Measurements from ENCODE around the gene PGM2.
"Not testable (repeated sequence)": the region's sequence is repeated elsewhere in the genome, so short reads cannot be mapped to it uniquely, and the experiment has no call there.

Gene PGM2

DNA sequence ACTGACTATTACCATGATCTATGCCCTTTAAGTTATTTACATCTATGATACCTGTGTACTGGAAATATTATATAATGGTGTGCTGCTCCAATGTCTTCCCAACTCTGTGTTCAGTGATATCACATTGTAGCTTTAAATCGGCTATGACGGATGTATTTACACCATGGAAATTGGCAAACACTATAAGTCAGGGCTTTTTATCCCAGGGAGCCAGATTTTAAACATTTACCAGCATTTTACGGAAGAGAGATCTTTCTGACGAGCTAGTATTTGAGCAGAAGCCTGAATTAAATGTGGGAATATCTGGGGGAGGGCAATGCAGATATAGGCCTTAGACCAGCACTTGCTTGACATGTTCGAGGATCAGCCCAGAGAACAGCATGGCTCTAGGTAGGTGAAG lies 7.7 kb upstream of the PGM2 start:
- no peak for DNase-seq (ENCODE audit: low read depth in 2 of 2)

DNA sequence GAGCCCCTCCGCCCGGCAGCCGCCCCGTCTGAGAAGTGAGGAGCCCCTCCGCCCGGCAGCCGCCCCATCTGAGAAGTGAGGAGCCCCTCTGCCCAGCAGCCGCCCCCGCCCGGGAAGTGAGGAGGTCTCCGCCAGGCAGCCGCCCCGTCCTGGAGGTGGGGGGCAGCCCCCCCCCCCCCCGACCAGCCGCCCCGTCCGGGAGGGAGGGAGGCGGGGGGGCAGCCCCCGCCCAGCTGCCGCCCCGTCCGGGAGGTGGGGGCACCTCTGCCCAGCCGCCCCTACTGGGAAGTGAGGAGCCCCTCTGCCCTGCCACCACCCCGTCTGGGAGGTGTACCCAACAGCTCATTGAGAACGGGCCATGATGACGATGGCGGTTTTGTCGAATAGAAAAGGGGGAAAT lies 6.0 kb upstream of the PGM2 start:
- not testable (repeated sequence) for DNase-seq (ENCODE audit: low read depth in 2 of 2)

DNA sequence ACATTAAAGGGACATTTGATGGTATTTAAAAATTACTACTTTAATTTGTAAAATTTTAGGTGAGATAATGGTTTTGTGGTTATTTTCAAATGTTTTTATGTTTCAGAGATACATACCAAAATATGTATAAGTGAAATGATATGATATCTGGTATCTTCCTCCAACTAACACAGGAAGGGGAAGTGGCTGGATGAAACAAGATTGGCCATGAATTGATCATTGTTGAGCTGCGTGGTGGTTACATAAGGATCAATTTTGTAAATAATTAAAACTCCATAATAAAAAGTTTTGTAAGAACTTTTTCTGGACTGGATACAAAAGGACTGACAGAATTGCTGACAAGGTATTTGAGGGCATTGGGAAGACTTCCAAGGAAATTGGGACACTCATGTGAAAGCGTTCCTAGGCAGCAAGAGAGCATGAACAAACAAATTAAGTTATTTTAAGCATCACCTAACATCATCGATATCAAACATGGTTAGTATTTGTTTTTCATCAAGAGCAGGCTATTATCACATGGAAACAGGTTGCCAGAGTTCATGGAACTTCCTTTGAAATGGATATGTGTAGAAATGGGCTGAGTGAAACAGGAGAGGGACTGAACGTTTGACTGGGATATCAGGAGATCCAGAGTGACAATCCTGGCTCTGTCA lies 4.4 kb upstream of the PGM2 start:
- DNase-seq (ENCODE audit: low read depth in 2 of 2), result no peak

DNA sequence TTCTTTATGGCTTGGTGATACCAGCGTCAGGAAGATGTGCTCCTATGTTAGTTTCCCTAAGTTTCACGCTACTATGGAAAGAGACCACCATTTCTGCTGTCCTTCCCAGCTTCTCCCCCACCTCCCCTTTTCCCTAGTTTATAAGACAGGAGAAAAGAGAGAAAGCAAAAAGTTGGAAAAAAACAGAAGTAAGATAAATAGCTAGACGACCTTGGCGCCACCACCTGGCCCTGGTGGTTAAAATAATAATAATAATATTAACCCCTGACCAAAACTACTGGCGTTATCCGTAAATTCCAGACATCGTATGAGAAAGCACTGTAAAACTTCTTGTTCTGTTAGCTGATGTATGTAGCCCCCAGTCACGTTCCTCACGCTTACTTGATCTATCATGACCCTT lies 985 bp upstream of the PGM2 start:
- not testable (repeated sequence) for DNase-seq (ENCODE audit: low read depth in 2 of 2)

DNA sequence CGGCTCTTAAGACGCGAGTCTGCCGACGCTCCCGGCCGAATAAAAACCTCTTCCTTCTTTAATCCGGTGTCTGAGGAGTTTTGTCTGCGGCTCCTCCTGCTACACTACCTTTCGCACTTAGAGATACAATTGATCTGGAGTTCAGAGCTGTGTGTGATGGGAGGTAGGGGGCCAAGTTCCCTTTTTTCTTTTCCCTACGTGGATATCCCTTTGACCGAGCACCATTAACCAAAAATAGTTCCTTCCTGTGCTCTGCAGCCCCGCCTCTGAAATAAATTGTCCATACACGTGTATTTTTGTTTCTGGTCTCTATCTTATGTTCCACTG lies 555 bp upstream of the PGM2 start:
- DNase-seq (ENCODE audit: low read depth in 2 of 2), result no peak

DNA sequence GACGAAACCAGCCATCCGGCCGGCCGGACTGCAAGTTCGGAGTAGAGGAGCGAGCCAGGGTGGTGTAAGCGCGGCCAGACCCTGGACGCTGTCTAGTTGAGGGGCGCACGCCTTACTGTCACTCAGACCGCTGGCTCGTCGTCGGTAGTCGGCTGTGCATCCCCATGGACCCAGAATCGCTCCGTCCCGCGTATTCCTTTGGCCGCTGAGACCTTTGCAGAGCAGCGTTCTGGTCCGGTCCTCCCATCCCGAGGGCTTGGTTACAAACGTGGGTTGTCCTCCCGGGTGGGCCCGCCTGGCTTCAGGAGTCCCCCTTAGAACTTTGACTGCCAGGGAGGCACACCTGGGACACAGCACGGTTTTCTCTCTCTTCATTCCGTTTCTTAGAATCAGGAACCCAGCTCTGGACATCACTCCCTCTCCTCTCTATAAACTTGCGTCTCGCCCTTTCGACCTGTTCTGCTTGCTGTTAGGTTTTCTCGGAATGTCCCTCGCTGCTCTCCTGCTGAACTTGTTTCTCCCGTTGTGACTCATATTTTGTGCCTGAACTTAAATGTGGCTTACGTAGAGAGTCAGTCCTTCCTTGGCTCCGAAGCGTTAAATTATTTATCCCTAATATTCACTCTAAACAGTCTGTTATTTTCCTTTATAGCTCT lies 672 bp downstream of the PGM2 start:
- no peak for DNase-seq (ENCODE audit: low read depth in 2 of 2)

DNA sequence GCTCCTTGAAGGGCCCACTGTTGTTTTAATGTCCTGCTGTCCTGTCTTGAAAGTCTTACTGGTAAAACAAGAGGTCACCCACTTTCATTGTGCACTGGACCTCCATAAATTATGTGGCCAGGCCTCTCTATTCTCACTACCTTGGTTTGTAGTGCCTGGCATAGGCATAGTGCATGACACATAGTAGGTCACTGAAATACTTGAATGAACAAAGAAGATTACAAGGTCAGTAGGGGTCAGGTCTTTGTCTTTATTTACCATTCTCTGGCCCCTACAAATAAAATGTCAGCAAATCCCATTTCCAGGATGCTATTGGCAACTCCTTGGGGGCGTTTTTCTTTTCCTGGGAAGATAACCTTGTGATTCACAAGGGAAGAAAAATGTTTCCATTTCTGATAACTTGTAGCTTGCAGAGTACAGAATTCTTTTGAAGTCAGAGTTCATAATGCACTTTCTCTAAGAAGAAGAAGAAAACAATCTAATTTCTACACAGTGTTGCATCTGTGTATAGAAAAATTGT lies 1.4 kb downstream of the PGM2 start:
- no peak for DNase-seq (ENCODE audit: low read depth in 2 of 2)

DNA sequence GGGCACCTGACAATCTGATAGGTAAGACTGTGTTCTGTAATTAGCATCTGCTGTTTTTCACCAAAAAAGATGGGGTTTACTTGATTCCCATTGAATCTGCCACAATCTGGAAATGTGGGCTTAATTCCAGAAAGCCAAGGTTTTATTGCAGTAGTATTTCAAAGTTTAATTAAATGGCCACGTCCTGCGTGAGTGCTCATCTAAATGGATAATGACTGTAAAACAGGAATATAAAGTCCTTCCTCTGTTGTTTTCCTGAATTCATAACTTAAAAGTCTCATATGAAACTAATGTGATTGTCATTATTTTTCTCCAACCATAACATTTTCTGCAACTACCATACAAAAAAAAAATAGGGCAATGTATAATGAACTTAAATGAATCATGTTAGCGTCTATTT lies 2.4 kb downstream of the PGM2 start:
- DNase-seq (ENCODE audit: low read depth in 2 of 2), result no peak

DNA sequence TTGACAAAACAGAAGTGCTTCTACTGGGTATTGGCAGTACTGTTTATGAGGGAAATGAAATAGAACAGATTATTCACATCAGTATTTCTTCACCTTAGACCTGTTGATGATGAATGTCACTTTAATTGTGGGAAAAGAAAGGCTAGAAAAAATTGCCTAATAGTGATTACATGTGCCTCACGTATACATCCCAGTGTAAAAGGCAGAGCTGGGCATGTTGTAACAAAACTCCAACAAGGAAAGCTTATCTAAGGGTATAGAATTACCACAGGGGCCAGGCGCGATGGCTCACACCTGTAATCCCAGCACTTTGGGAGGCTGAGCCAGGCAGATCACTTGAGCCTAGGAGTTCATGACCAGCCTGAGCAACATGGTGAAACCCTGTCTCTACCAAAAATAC lies 4.2 kb downstream of the PGM2 start:
- no peak for DNase-seq (ENCODE audit: low read depth in 2 of 2)

DNA sequence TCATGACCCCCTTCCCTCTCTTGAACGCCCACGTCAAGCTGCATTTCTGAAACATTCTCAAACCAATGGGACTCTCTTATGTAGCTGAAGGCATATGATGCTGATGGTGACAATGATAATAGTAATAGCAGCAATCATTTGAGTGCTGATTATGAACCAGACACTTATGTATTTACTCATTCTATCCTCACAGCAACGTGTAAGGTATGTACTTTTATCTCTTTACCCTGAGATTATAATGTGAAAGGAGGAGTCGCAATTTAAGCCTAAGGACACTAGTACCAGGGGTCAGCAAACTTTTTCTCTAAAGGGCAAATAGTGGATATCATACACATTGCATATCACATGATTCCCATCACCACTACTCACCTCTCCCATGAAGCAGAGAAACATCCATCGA lies 8.5 kb downstream of the PGM2 start:
- DNase-seq (ENCODE audit: low read depth in 2 of 2), result no peak

DNA sequence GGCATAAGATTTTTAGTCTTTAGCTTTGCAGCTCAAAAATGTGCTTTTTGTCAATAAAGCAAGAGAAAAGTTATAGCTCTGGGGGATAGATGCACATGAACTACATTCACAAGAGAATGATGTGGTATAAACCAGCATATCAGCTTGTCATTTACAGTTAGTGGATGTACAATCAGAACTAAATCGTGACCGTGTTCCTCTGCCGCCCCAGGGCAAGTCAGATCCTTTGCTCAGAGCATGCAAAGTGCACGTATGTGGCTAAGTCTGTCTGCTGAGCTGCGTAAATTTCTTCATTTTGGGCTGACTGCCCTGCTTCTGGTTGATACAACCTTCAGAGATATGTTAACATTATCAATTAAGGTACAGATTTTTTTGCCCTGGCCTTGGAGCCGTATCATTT lies 9.3 kb downstream of the PGM2 start:
- DNase-seq (ENCODE audit: low read depth in 2 of 2), result no peak

DNA sequence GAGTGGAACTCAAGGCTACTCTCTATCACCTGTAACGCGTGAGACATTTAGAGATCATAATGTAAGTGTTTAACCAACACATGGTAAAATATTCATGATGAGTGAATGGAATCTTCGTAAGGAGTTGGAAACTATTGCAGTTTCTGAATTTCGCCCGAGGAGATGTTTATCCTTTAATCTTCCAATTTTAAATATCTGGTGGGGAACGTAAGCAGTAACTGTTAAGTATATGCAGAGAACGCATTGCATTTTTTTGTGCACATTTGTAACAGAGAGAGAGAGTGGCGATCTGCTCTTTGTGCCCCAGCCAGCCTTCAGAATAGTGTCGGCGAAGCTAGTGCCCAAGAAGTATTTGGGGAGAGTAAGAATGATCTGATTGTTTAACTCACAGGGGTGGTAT lies 9.8 kb downstream of the PGM2 start:
- DNase-seq (ENCODE audit: low read depth in 2 of 2), result no peak

DNA sequence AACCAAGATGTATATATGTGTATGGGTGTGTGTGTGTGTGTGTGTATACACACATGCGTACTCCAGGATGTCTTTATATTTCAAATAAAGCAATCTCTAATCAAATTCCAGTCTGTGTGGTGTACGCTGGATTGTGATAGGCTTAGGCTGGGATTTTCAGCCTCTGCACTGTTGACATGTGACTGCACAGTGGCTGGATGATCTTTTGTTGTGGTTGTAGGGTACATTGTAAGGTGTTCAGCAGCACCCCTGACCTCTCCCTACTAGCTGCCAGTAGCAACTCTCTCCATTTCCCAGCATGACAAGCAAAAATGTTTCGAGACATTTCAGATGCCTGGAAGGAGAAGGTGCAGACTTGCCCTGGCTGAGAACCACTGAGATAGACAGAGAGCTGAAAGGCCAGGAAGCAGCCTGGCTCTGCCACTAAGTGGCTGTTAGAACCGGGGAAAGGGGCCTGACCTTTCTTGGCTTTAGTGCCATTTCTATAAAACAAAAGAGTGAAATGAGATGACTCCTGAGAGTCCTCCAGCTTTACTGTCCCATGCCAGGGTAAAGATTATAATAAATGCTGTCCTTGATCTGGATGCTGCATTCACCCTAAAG lies 10.5 kb downstream of the PGM2 start:
- no peak for DNase-seq (ENCODE audit: low read depth in 2 of 2)

DNA sequence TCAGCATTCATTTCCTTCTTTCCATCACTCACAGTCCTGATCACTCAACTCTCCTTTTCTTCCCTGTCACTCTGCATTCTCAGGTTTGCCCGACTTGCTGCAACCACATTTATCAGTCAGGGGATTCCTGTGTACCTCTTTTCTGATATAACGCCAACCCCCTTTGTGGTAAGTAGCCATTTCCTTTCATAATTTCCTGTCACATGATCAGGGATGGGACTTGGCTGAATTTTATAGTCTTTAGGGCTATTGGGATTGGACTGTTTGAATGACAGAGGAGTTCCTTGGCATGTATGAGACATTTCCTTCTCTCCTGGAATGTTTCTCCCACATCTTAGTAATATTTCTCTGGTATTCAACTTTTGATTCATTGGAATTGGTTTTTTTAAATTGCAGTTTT lies 11.0 kb downstream of the PGM2 start:
- DNase-seq (ENCODE audit: low read depth in 2 of 2), result no peak

DNA sequence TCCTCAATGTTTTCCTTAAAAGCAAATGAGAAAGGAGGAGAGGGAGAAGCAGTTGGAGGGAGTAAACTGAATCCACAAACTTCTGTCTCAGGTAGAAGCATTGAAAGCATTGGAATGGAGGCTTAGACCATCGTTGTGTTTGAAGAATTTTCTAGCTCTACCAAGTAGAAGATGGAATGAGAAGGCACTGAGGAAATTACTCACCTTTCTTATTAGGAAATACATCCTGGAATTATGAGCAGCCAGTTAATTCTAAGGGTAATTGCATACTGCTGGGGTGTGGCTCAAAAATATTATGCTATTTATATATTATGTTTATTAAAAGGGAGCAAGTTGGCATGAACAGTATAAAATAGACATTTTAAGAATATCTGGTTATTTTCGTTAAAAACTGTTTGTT lies 12.9 kb downstream of the PGM2 start:
- DNase-seq (ENCODE audit: low read depth in 2 of 2), result no peak

DNA sequence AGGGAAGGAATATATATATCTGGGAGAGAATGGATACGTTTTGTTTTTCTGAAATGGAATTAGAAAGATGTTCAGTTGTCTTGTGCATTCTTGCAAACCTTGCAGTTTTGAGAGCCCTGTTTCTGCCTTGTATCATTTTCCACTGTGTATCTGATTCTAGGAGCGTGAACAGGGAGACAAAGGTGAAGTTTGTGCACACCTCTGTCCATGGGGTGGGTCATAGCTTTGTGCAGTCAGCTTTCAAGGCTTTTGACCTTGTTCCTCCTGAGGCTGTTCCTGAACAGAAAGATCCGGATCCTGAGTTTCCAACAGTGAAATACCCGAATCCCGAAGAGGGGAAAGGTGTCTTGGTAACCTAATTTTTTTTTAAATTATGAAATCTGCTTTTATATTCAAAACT lies 17.7 kb downstream of the PGM2 start:
- DNase-seq (ENCODE audit: low read depth in 2 of 2), result no peak

DNA sequence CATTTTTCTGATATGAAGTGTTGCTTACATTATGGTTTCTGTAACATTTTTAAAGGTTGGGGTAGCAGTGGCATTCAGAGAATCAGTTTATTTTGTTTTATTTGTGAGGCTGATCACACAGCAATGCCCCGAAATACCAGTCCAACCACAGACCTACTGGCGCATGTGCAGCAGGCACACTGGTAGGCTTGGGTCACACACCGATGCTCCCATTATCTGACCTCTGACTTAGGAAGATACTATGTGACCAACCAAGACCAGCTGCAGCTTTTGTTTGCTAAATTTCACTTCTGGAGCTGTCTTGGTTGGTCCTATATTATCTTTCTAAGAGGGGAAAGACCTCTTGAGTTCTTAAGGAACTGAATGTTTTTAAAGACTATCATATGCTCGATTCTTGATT lies 18.7 kb downstream of the PGM2 start:
- DNase-seq (ENCODE audit: low read depth in 2 of 2), result no peak

DNA sequence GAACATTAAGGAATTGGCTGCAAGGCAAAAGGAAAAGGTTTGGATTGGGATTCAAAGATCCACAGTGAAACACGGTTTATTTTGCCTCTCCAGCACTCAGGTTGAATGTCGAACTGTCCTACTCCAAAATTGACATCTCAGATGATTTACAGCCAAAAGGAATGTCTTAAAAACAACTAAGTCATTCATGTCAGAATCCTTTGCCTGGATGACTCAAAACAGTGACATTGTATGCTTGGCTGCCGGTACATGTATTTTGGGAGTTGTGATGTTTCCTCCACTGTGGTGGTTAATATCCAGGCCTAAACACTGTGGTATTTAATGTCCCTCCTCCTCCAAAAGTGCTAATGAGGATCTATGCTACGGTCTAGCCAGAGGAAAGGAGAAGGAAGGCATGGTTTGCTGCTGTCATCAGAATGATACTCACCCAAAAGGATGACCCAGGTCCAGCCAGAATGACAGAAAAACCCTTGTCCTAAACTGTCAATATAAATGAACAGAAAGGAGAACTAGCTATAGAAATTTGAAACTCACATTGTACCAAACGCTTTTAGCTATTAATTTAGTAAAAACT lies 20.9 kb downstream of the PGM2 start:
- no peak for DNase-seq (ENCODE audit: low read depth in 2 of 2)

DNA sequence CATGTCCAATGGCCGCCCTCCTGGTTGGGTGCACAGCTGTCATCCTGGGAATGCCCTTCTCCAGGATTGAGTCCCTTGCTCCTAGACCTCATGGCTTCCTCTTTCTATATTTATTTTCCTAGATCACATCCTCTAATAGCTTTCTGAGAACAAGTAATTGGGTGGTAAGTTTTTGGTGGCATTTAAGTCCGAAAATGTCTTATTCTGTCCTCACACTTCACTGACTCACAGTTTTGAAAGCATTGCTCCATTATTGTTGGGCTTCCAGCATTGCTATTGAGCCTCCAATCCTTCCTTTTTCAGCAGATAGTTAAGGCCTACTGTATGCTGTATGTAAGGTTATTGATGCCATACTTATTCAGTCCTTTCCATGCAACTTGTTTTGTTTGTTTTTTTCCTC lies 25.9 kb downstream of the PGM2 start:
- no peak for DNase-seq (ENCODE audit: low read depth in 2 of 2)

DNA sequence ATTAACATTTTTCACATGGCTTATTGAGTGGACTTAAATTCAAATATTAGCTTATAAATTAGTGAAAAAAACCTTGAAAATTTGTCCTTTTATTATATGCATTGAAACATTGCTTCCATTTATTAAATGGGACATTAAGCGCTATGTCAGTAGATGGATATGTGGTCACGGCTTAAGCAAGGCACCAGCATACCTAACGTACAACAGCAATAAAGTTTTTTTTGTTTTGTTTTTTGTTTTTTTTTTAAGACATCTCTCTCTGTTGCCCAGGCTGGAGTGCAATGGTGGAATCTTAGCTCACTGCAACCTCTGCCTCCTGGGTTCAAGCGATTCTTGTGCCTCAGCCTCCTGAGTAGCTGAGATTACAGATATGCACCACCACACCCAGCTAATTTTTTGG lies 31.6 kb downstream of the PGM2 start:
- no peak for DNase-seq (ENCODE audit: low read depth in 2 of 2)

DNA sequence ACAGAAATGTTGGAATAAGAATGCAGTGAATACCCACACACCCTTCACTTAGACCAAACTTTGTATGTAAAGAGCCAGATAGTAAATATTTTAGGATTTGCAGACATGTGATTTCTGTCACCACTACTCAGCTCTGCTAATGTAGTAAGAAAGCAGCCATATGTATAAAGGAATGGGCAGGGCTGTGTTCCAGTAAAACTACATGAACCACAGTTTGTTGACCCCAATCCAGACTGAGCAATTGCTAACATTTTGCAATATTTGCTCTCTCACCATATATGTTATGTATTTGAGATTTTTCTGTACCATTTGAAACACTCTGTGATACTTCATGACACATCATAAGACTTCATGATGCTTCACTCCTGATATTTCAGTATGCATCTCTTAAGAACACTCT lies 32.4 kb downstream of the PGM2 start:
- no peak for DNase-seq (ENCODE audit: low read depth in 2 of 2)

DNA sequence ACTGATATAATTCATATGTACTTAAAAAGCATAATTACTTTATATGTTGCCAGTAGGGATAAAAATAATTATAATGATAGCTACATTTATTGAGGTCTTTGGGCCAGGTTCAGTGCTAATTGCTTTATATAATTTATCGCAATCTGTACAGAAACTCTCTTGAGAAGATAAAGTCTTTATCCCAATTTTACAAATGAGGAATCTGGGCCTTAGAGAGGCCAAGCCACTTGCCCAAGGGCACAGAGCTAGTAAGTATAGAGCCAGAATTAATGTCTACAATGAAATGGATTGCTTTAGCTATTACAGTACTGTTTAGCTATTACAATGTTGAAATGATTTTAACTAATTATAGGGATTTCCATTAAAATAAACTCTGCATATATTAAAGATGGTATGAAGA lies 33.8 kb downstream of the PGM2 start:
- DNase-seq (ENCODE audit: low read depth in 2 of 2), result no peak

DNA sequence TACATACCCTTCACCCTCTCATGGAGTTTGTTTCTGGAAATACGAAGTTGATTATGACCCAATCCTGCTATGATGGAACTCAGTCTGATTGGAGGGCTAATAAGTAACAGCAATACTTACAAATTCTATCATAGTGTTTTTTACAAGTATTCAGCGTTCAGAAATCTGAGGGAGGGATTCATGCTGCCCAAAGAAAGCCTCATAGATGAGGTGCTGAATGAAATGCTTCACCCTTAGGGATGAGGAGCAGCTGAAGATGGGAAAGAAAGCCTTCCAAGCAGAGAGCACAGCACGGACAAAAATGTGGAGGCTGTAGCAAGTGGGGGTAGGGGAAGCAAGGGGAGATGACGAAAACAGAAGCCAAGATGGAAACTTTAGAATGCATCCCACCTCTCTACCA lies 36.5 kb downstream of the PGM2 start:
- DNase-seq (ENCODE audit: low read depth in 2 of 2), result no peak
